MM.1S (cell line): Measurements from ENCODE around the gene TSHZ2.

Source experiments
- DNase-seq: peaks from one replicate; pipeline ENCODE4 v3.0.0-alpha.2; 2015
- H2AFZ ChIP-seq: fragments of 300-600 bp; sonication (generic); 2 replicates; pipeline ENCODE4 v1.6.0; 2016; ENCODE audit warnings: antibody characterized with exemption, low read length
- H3F3A ChIP-seq: fragments of 300-600 bp; sonication (generic); 2 replicates; pipeline ENCODE4 v1.6.1; 2016; ENCODE audit warnings: mild to moderate bottlenecking, antibody characterized with exemption, low read length, moderate library complexity, mixed read lengths; ENCODE audit not compliant: insufficient read depth
- H3K27ac ChIP-seq: fragments of 300-600 bp; sonication (generic); 2 replicates; pipeline ENCODE4 v1.5.1; 2016; ENCODE audit warnings: mild to moderate bottlenecking, low read length
- H3K27me3 ChIP-seq: fragments of 300-600 bp; sonication (generic); replicated peaks from 2 replicates; pipeline ENCODE4 v1.6.0; 2016; ENCODE audit warnings: low read length; ENCODE audit not compliant: insufficient read depth
- H3K36me3 ChIP-seq: fragments of 300-600 bp; sonication (generic); replicated peaks from 2 replicates; pipeline ENCODE4 v1.6.1; 2016; ENCODE audit warnings: mild to moderate bottlenecking, low read length, mixed read lengths; ENCODE audit not compliant: insufficient read depth
- H3K4me1 ChIP-seq: fragments of 300-600 bp; sonication (generic); 2 replicates; pipeline ENCODE4 v1.6.1; 2016; ENCODE audit warnings: low read length, mixed read lengths
- H3K4me2 ChIP-seq: fragments of 300-600 bp; sonication (generic); 2 replicates; pipeline ENCODE4 v1.6.0; 2016; ENCODE audit warnings: low read depth, low read length
- H3K4me3 ChIP-seq: fragments of 300-600 bp; sonication (generic); 2 replicates; pipeline ENCODE4 v1.5.1; 2016; ENCODE audit warnings: low read length, mixed read lengths
- H3K79me2 ChIP-seq: fragments of 300-600 bp; sonication (generic); 2 replicates; pipeline ENCODE4 v1.6.1; 2016; ENCODE audit warnings: mixed run types, low read length, mixed read lengths
- H3K9ac ChIP-seq: fragments of 300-600 bp; sonication (generic); 2 replicates; pipeline ENCODE4 v1.6.1; 2016; ENCODE audit warnings: low read length, mixed read lengths
- H3K9me2 ChIP-seq: fragments of 300-600 bp; sonication (generic); replicated peaks from 2 replicates; pipeline ENCODE4 v1.6.1; 2016; ENCODE audit warnings: mild to moderate bottlenecking, low read length, mixed read lengths; ENCODE audit not compliant: insufficient read depth
- H3K9me3 ChIP-seq: fragments of 300-600 bp; sonication (generic); replicated peaks from 2 replicates; pipeline ENCODE4 v1.6.1; 2016; ENCODE audit warnings: mild to moderate bottlenecking, low read length, mixed read lengths; ENCODE audit not compliant: insufficient read depth
- H4K20me1 ChIP-seq: fragments of 300-600 bp; sonication (generic); 2 replicates; pipeline ENCODE4 v1.6.1; 2016; ENCODE audit warnings: mild to moderate bottlenecking, low read length, moderate library complexity, mixed read lengths; ENCODE audit not compliant: insufficient read depth
- EZH2 ChIP-seq: fragments of 300-600 bp; sonication (generic); optimal IDR thresholded peaks from 2 replicates; pipeline ENCODE3; 2017; ENCODE audit warnings: low read depth, mild to moderate bottlenecking, antibody characterized with exemption, low read length, mixed read lengths
- EZH2phosphoT487 ChIP-seq: fragments of 300-600 bp; sonication (generic); IDR thresholded peaks from 2 replicates; pipeline ENCODE4 v1.6.1; 2018; ENCODE audit warnings: antibody characterized with exemption, low read length
- TF ChIP-seq, protein P1 (sequence below): fragments of 300-600 bp; sonication (generic); IDR thresholded peaks from 2 replicates; pipeline ENCODE4 v1.5.1; 2016; ENCODE audit warnings: antibody characterized with exemption, low read length, mixed read lengths

Gene TSHZ2

GRCh38 chr20:53164072-53164471 is 191.9 kb downstream of the TSHZ2 start:
- Histone ChIP-seq H3K4me2 (no peak overlapping the region), H3K36me3 (no peaks in the 10 kb centered on the region), H3K27me3 (no peaks in the 10 kb centered on the region), H3K79me2 (no peaks in the 10 kb centered on the region), H3K9me3 (no peaks in the 10 kb centered on the region), H3K4me3 (no peak overlapping the region), H2AFZ (no peak overlapping the region), H3K27ac (no peak overlapping the region), H3K9ac (no peak overlapping the region), H3K4me1 (no peaks in the 10 kb centered on the region), H4K20me1 (no peaks in the 10 kb centered on the region), H3F3A (no peaks in the 10 kb centered on the region), H3K9me2 (no peaks in the 10 kb centered on the region)
- no peak for DNase-seq
- TF ChIP-seq EZH2phosphoT487 = no peak
- TF ChIP-seq, protein P1, sequence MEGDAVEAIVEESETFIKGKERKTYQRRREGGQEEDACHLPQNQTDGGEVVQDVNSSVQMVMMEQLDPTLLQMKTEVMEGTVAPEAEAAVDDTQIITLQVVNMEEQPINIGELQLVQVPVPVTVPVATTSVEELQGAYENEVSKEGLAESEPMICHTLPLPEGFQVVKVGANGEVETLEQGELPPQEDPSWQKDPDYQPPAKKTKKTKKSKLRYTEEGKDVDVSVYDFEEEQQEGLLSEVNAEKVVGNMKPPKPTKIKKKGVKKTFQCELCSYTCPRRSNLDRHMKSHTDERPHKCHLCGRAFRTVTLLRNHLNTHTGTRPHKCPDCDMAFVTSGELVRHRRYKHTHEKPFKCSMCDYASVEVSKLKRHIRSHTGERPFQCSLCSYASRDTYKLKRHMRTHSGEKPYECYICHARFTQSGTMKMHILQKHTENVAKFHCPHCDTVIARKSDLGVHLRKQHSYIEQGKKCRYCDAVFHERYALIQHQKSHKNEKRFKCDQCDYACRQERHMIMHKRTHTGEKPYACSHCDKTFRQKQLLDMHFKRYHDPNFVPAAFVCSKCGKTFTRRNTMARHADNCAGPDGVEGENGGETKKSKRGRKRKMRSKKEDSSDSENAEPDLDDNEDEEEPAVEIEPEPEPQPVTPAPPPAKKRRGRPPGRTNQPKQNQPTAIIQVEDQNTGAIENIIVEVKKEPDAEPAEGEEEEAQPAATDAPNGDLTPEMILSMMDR = no peak
- no peak for TF ChIP-seq EZH2

- Histone ChIP-seq H3K36me3 (no peaks in the 10 kb centered on the region), H2AFZ (no peak overlapping the region), H3K27ac (no peak overlapping the region), H3K9me2 (no peaks in the 10 kb centered on the region), H4K20me1 (no peaks in the 10 kb centered on the region), H3K4me2 (no peak overlapping the region), H3K79me2 (no peaks in the 10 kb centered on the region), H3K4me3 (no peak overlapping the region), H3K4me1 (no peaks in the 10 kb centered on the region), H3K9me3 (no peaks in the 10 kb centered on the region), H3F3A (no peaks in the 10 kb centered on the region), H3K9ac (no peak overlapping the region), H3K27me3 (no peaks in the 10 kb centered on the region)
- TF ChIP-seq EZH2 (no peak), EZH2phosphoT487 (no peak)
- TF ChIP-seq, protein P1 = no peak
- DNase-seq = no peak
Measured at GRCh38 chr20:53165452-53165851, 193.3 kb downstream of the TSHZ2 start.

GRCh38 chr20:53168491-53168890 is 196.3 kb downstream of the TSHZ2 start:
- H4K20me1 ChIP-seq = no peaks in the 10 kb centered on the region
- H3K4me1 ChIP-seq = no peaks in the 10 kb centered on the region
- H3K9me2 ChIP-seq = no peaks in the 10 kb centered on the region
- no peak overlapping the region for H2AFZ ChIP-seq
- no peak overlapping the region for H3K9ac ChIP-seq
- H3K9me3 ChIP-seq = no peaks in the 10 kb centered on the region
- no peaks in the 10 kb centered on the region for H3K27me3 ChIP-seq
- no peak for TF ChIP-seq EZH2
- TF ChIP-seq, protein P1 = no peak
- no peak for TF ChIP-seq EZH2phosphoT487
- H3K36me3 ChIP-seq = no peaks in the 10 kb centered on the region
- no peak overlapping the region for H3K27ac ChIP-seq
- no peak overlapping the region for H3K4me2 ChIP-seq
- H3F3A ChIP-seq = no peaks in the 10 kb centered on the region
- no peak overlapping the region for H3K4me3 ChIP-seq
- no peaks in the 10 kb centered on the region for H3K79me2 ChIP-seq
- DNase-seq = no peak
